Neuron (in vitro differentiated cells): ENCODE results near the gene SIN3A.
"Not testable (repeated sequence)": the region's sequence is repeated elsewhere in the genome, so short reads cannot be mapped to it uniquely, and the experiment has no call there.

Experiments
- H2AFZ ChIP-seq: one replicate; pipeline ENCODE4 v1.6.1; 2013; ENCODE audit warnings: low read depth, mild to moderate bottlenecking, inconsistent platforms, low read length, moderate library complexity
- H3K27me3 ChIP-seq: one replicate; pipeline ENCODE4 v1.6.1; 2013; ENCODE audit warnings: low read length; ENCODE audit not compliant: insufficient read depth
- H3K36me3 ChIP-seq: one replicate; pipeline ENCODE4 v1.6.1; 2013; ENCODE audit warnings: low read length; ENCODE audit not compliant: insufficient read depth
- H3K4me1 ChIP-seq: one replicate; pipeline ENCODE4 v1.6.1; 2013; ENCODE audit warnings: low read length; ENCODE audit not compliant: insufficient read depth
- H3K4me3 ChIP-seq: 2 replicates; pipeline ENCODE4 v1.5.1; 2013; ENCODE audit warnings: mild to moderate bottlenecking, low read length, moderate library complexity
- H3K9me3 ChIP-seq: one replicate; pipeline ENCODE4 v1.6.1; 2013; ENCODE audit warnings: low read length

Gene SIN3A

GRCh38 chr15:75355369-75355768 is 96.1 kb downstream of the SIN3A start:
- H3K4me1 ChIP-seq: no peaks in the 10 kb centered on the region
- H3K9me3 ChIP-seq: no peaks in the 10 kb centered on the region
- peaks cover 36% of the 10 kb centered on the region for H3K36me3 ChIP-seq
- H3K4me3 ChIP-seq: no peak overlapping the region
- H3K27me3 ChIP-seq: no peaks in the 10 kb centered on the region
- H2AFZ ChIP-seq: no peak overlapping the region

GRCh38 chr15:75354454-75354853 is 97.0 kb downstream of the SIN3A start:
- H3K36me3 ChIP-seq: peaks cover 31% of the 10 kb centered on the region
- H3K27me3 ChIP-seq: no peaks in the 10 kb centered on the region
- H2AFZ ChIP-seq: no peak overlapping the region

GRCh38 chr15:75353604-75354003 is 97.9 kb downstream of the SIN3A start:
- no peaks in the 10 kb centered on the region for H3K27me3 ChIP-seq
- peaks cover 24% of the 10 kb centered on the region for H3K36me3 ChIP-seq
- H3K9me3 ChIP-seq: no peaks in the 10 kb centered on the region
- H3K4me3 ChIP-seq: no peak overlapping the region
- H2AFZ ChIP-seq: no peak overlapping the region
- peaks cover 2% of the 10 kb centered on the region for H3K4me1 ChIP-seq

More at GRCh38 chr15:75354454-75354853, 97.0 kb downstream of the SIN3A start:
- H3K4me1 ChIP-seq: no peaks in the 10 kb centered on the region
- no peak overlapping the region for H3K4me3 ChIP-seq
- H3K9me3 ChIP-seq: no peaks in the 10 kb centered on the region

DNA sequence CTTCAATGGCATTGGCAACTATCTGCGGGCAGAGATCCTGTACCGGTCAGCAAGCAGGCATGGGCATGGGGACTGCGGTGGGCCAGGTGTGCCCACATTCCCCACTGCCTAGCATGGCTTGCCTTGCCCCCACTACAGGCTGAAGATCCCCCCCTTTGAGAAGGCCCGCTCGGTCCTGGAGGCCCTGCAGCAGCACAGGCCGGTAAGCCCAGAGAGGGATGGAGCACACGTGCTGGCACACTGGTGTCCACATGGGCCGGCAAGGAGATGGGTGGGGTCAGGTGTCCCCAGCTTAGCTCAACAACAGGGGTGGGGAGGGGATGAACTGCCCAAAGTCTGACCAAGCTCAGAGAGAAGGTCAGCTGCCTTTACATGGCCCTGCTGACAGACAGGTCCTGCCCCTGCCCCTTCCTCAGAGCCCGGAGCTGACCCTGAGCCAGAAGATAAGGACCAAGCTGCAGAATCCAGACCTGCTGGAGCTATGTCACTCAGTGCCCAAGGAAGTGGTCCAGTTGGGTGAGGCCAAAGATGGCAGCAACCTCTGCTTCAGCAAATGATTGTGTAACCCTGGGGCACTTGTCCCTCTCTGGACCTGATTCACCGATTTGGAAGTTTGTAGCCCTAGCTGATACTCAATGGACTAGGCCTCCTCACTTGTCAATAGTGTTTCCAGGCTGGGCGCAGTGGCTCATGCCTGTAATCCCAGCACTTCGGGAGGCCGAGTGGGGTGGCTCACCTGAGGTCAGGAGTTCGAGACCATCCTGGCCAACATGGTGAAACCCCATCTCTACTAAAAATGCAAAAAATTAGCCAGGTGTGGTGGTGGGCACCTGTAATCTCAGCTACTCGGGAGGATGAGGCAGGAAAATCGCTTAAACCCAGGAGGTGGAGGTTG is 99.1 kb downstream of the SIN3A start:
- peaks cover 9% of the 10 kb centered on the region for H3K4me1 ChIP-seq
- H3K9me3 ChIP-seq: no peaks in the 10 kb centered on the region
- H3K36me3 ChIP-seq: peaks cover 16% of the 10 kb centered on the region
- H3K4me3 ChIP-seq: no peak overlapping the region
- H2AFZ ChIP-seq: no peak overlapping the region
- no peaks in the 10 kb centered on the region for H3K27me3 ChIP-seq

GRCh38 chr15:75350601-75351361 is 100.7 kb downstream of the SIN3A start:
- peaks cover 3% of the 10 kb centered on the region for H3K36me3 ChIP-seq
- no peak overlapping the region for H3K4me3 ChIP-seq
- H3K9me3 ChIP-seq: no peaks in the 10 kb centered on the region
- no peaks in the 10 kb centered on the region for H3K27me3 ChIP-seq
- H3K4me1 ChIP-seq: peaks cover 15% of the 10 kb centered on the region
- no peak overlapping the region for H2AFZ ChIP-seq

- H2AFZ ChIP-seq: no peak overlapping the region
- no peaks in the 10 kb centered on the region for H3K9me3 ChIP-seq
- H3K4me3 ChIP-seq: no peak overlapping the region
- H3K27me3 ChIP-seq: no peaks in the 10 kb centered on the region
- no peaks in the 10 kb centered on the region for H3K36me3 ChIP-seq
- peaks cover 15% of the 10 kb centered on the region for H3K4me1 ChIP-seq
Measured at GRCh38 chr15:75349851-75350588, 101.5 kb downstream of the SIN3A start.

DNA sequence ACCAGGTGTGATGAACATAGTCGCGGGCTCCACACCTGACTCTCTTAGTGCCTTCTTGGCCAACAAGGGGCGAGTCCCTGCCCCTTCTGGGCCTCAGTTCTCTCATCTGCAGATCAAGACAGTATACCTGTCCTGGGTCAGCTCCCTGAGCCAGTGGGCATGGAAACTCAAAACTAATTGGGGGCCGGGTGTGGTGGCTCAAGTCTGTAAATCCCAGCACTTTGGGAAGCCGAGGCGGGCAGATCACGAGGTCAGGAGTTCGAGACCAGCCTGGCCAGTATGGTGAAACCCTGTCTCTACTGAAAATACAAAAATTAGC is 102.2 kb downstream of the SIN3A start:
- H3K9me3 ChIP-seq, H3K4me3 ChIP-seq, H3K36me3 ChIP-seq, H3K27me3 ChIP-seq, H2AFZ ChIP-seq: not testable (repeated sequence)
- peaks cover 15% of the 10 kb centered on the region for H3K4me1 ChIP-seq

- Histone ChIP-seq H3K4me1 (peaks cover 15% of the 10 kb centered on the region), H2AFZ (peak overlapping the region; percentile 92), H3K27me3 (no peaks in the 10 kb centered on the region), H3K9me3 (no peaks in the 10 kb centered on the region), H3K36me3 (no peaks in the 10 kb centered on the region), H3K4me3 (peak overlapping the region; percentile 61)
Measured at GRCh38 chr15:75348562-75349350, 102.7 kb downstream of the SIN3A start.

DNA sequence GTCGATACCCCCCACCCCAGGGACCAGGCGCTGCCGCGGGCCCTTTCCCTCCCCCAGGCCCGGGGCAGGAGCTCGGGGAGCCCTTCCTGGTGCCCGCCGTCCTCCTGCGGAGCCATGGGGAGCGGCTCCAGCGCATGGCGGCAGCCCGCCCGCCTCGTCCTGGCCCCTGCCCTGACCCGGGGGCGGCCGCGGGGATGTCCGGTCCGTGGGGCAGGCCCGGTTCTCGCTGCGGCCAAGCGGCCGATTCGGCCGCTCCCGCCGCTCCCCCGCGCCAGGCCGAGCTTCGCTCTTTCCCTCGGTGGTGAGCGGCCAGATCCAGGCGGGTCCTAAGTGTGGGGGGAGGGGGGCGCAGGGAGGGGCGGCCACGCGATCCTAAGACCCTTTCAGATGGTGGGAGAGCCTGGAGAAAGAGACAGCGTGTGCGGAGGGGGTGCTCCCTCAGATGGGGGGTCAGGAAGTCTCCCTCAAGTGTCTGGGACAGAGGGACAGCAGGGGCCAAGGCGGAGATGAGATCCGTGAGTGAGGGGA is 103.4 kb downstream of the SIN3A start:
- Histone ChIP-seq H3K36me3 (no peaks in the 10 kb centered on the region), H3K27me3 (no peaks in the 10 kb centered on the region), H3K9me3 (no peaks in the 10 kb centered on the region), H3K4me1 (peaks cover 15% of the 10 kb centered on the region), H2AFZ (peak overlapping the region; percentile 92), H3K4me3 (peak overlapping the region; percentile 61)

DNA sequence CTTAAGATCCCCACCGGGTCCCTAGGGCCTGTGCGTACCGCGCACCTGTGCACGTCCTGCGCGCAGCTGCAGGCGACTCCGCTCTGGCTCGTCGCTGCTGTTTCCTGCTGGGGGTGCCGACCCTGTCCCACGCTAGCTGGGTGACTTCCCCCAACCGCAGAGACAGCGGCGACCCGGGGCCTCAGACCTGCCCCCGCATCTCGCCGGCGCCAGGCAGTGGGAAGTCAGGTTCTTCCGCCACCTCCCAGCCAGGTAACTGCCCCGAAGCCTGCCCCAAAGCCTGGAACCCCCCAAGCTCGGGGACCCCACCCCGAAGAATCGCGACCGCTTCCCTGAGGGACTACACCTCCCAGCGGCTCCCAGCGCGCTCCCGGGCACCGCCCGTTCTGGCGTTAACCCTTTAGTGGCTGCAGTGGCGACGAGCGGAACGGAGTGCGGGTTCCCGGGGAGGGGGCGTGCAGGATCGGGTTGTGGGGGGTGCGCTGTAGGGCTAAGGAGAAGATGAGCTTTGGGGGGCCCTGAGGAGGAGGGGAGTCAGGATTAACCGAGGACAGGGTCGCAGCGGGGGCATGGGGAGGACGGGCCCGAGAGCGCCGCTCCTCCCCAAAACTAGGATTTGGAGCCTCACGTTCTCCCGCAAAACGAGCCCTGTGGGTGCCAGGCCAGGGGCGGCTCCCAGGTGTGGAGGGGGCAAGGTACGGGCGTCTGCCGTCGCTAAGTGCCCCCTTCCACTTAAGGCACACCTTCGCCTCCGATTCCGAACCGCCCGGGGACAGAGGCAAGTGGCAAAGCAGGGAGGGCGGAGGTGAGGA is 104.1 kb downstream of the SIN3A start:
- H3K27me3 ChIP-seq: no peaks in the 10 kb centered on the region
- peaks cover 15% of the 10 kb centered on the region for H3K4me1 ChIP-seq
- H3K36me3 ChIP-seq: no peaks in the 10 kb centered on the region
- H2AFZ ChIP-seq: peak overlapping the region; percentile 92
- H3K9me3 ChIP-seq: no peaks in the 10 kb centered on the region
- peak overlapping the region; percentile 61 for H3K4me3 ChIP-seq

GRCh38 chr15:75346796-75347221 is 104.7 kb downstream of the SIN3A start, which contains the start of gene NEIL1:
NEIL1 (plus strand) TSS chr15:75347039; CDS start chr15:75348906, 1,867 bp downstream.
- Histone ChIP-seq H3K27me3 (no peaks in the 10 kb centered on the region), H3K36me3 (no peaks in the 10 kb centered on the region), H3K4me3 (peak within 1 kb of the TSS; percentile 61), H2AFZ (peak within 1 kb of the TSS; percentile 92), H3K4me1 (peaks cover 15% of the 10 kb centered on the region), H3K9me3 (no peaks in the 10 kb centered on the region)
